GM12878 (cell line): ENCODE measurements around the gene KIFC1. TPM values are rescaled to one million over a fixed set of nuclear protein-coding genes. Genes with fewer than 3 reads are reported as not detected.

ENCODE experiments used
- ATAC-seq: fragments of 200-7000 bp; cut with Tn5 transposase; 3 replicates; pipeline ENCODE4 v1.9.1; 2020; ENCODE audit warnings: mild to moderate bottlenecking, moderate library complexity
- BruUV-seq: library from RNA; stranded (reverse); fragments of 400-500 nt; replicated peaks from 2 replicates; lab custom pipeline; 2021; lab: Mats Ljungman, UMichigan
- CTCF ChIA-PET: fragments of 300-600 bp; sonication (Branson Sonifier 250); formaldehyde crosslinking; extraction: SDS; loops from one replicate; lab custom pipeline; 2021; ENCODE audit warnings: inconsistent platforms; lab: Yijun Ruan, JAX
- POLR2A ChIA-PET: fragments of 350-600 bp; formaldehyde crosslinking; extraction: SDS; loops from one replicate; lab custom pipeline; 2021; ENCODE audit warnings: inconsistent platforms; lab: Charles Lee
- RAD21 ChIA-PET: fragments of 300-600 bp; sonication (Branson Sonifier 250); formaldehyde crosslinking; loops from one replicate; lab custom pipeline; 2023; ENCODE audit warnings: antibody characterized with exemption; ENCODE audit not compliant: unreplicated experiment; lab: Charles Lee
- SMC1A ChIA-PET: fragments of 300-600 bp; sonication (Branson Sonifier 250); formaldehyde crosslinking; loops from one replicate; lab custom pipeline; 2023; ENCODE audit not compliant: unreplicated experiment, uncharacterized antibody; lab: Charles Lee
- DNase-seq: peaks from one replicate; pipeline ENCODE4 v3.0.0-alpha.2; 2011; ENCODE audit warnings: low read depth, low spot score
- FAIRE-seq: peaks from 3 replicates; lab custom pipeline; 2011; peaks lifted over from hg19 to GRCh38; lab: Jason Lieb, UNC
- H2AFZ ChIP-seq: 2 replicates; pipeline ENCODE4 v1.6.0; 2011; ENCODE audit warnings: low read depth, low read length, control low read depth; ENCODE audit not compliant: control insufficient read depth
- H3K27ac ChIP-seq: 2 replicates; pipeline ENCODE4 v1.5.1; 2011; ENCODE audit warnings: control low read depth; ENCODE audit not compliant: control insufficient read depth, insufficient read depth
- H3K27me3 ChIP-seq, 2 experiments: replicated peaks in 1 of 2; 2 replicates each; pipeline versions ENCODE4 v1.6.0 to v1.6.1; 2011; ENCODE audit warnings: low read length in 1 of 2; ENCODE audit not compliant: control insufficient read depth in 2 of 2, insufficient read depth in 2 of 2
- H3K36me3 ChIP-seq, 2 experiments: 2 replicates each; pipeline ENCODE4 v1.5.1; 2011; ENCODE audit warnings: low read length in 1 of 2; ENCODE audit not compliant: control insufficient read depth in 2 of 2, insufficient read depth in 2 of 2
- H3K4me1 ChIP-seq: 2 replicates; pipeline ENCODE4 v1.6.1; 2011; ENCODE audit warnings: mild to moderate bottlenecking, low read length, moderate library complexity, mixed read lengths; ENCODE audit not compliant: control insufficient read depth, insufficient read depth
- H3K4me2 ChIP-seq: 2 replicates; pipeline ENCODE4 v1.6.0; 2011; ENCODE audit warnings: control low read depth; ENCODE audit not compliant: control insufficient read depth, insufficient read depth
- H3K4me3 ChIP-seq: fragments of 200-600 bp; sonication (generic); 2 replicates; pipeline ENCODE4 v1.5.1; 2016
- H3K79me2 ChIP-seq: 2 replicates; pipeline ENCODE4 v1.6.0; 2011; ENCODE audit warnings: low read length; ENCODE audit not compliant: control insufficient read depth, insufficient read depth
- H3K9ac ChIP-seq: 2 replicates; pipeline ENCODE4 v1.8.0; 2011; ENCODE audit warnings: low read length, control low read depth, mixed read lengths; ENCODE audit not compliant: control insufficient read depth, insufficient read depth
- H3K9me3 ChIP-seq: replicated peaks from 3 replicates; pipeline ENCODE4 v1.5.1; 2011; ENCODE audit warnings: mild to moderate bottlenecking, low read length; ENCODE audit not compliant: control insufficient read depth, insufficient read depth
- H4K20me1 ChIP-seq: 2 replicates; pipeline ENCODE4 v1.6.0; 2011; ENCODE audit not compliant: control insufficient read depth, insufficient read depth
- ASH2L ChIP-seq: fragments of 300-600, 200-600 bp; sonication (generic); IDR thresholded peaks from 2 replicates; pipeline ENCODE4 v1.6.1; 2017; ENCODE audit warnings: low read depth, mild to moderate bottlenecking, borderline replicate concordance
- BHLHE40 ChIP-seq, 2 experiments: fragments of 450-650 bp in 1 of 2; IDR thresholded peaks; 2 replicates each; pipeline ENCODE4 v1.6.1; 2011 to 2017; ENCODE audit warnings: low read depth in 2 of 2, borderline replicate concordance in 1 of 2, improper control_type of control experiment in 1 of 2, low read length in 1 of 2, mild to moderate bottlenecking in 1 of 2
- CBFB ChIP-seq: IDR thresholded peaks from 2 replicates; pipeline ENCODE4 v1.6.1; 2016; ENCODE audit warnings: antibody characterized with exemption, low read depth
- CBX3 ChIP-seq: fragments of 200-600 bp; sonication (generic); IDR thresholded peaks from 2 replicates; pipeline ENCODE4 v1.6.1; 2016; ENCODE audit warnings: low read depth, borderline replicate concordance
- EGR1 ChIP-seq, 2 experiments: IDR thresholded peaks; 1 replicate in 1 of 2; 2 replicates in 1 of 2; pipeline ENCODE4 v1.6.1; 2011 to 2012; ENCODE audit warnings: low read depth in 2 of 2, low read length in 2 of 2, borderline replicate concordance in 1 of 2, mild to moderate bottlenecking in 1 of 2, moderate library complexity in 1 of 2
- MTA2 ChIP-seq: fragments of 450-650 bp; IDR thresholded peaks from 2 replicates; pipeline ENCODE4 v1.6.1; 2016; ENCODE audit warnings: low read depth, mild to moderate bottlenecking, moderate library complexity
- NR2F1 ChIP-seq: fragments of 450-650 bp; conservative IDR thresholded peaks from 2 replicates; pipeline ENCODE4 v1.6.1; 2017; ENCODE audit warnings: mild to moderate bottlenecking
- PAX5 ChIP-seq: IDR thresholded peaks from 2 replicates; pipeline ENCODE4 v1.6.1; 2011; ENCODE audit warnings: low read depth, low read length, borderline replicate concordance
- PML ChIP-seq: IDR thresholded peaks from 2 replicates; pipeline ENCODE4 v1.6.1; 2012; ENCODE audit warnings: low read length, inconsistent platforms
- RAD21 ChIP-seq: IDR thresholded peaks from 2 replicates; pipeline ENCODE4 v1.6.1; 2011; ENCODE audit warnings: mild to moderate bottlenecking, low read depth, low read length, moderate library complexity; ENCODE audit not compliant: insufficient read depth
- RAD51 ChIP-seq: fragments of 450-650 bp; IDR thresholded peaks from 2 replicates; pipeline ENCODE4 v1.6.1; 2016; ENCODE audit warnings: moderate library complexity, mild to moderate bottlenecking, inconsistent platforms
- RELA ChIP-seq: fragments of 450-650 bp; IDR thresholded peaks from 2 replicates; pipeline ENCODE4 v1.8.0; 2014; ENCODE audit warnings: borderline replicate concordance; ENCODE audit not compliant: partially characterized antibody
- RUNX3 ChIP-seq: IDR thresholded peaks from 2 replicates; pipeline ENCODE4 v1.6.1; 2012; ENCODE audit warnings: low read length, inconsistent platforms
- SIN3A ChIP-seq: IDR thresholded peaks from 2 replicates; pipeline ENCODE4 v1.6.1; 2012; ENCODE audit warnings: low read depth, low read length, improper control_type of control experiment
- TARDBP ChIP-seq: IDR thresholded peaks from 2 replicates; pipeline ENCODE4 v1.6.1; 2016; ENCODE audit warnings: borderline replicate concordance
- WRNIP1 ChIP-seq: IDR thresholded peaks from 2 replicates; pipeline ENCODE4 v1.6.1; 2011; ENCODE audit warnings: low read depth, low read length, improper control_type of control experiment, borderline replicate concordance
- WGBS: methylation state at CpG from one replicate; pipeline ENCODE4 v1.1.6; 2016; ENCODE audit warnings: low lambda C conversion rate; ENCODE audit not compliant: insufficient replicate concordance, insufficient coverage; ENCODE audit errors: missing lambda C conversion rate; 5-methylcytosine and 5-hydroxymethylcytosine counted together
- in situ Hi-C: fragments of 300-500 bp; cut with MboI; formaldehyde crosslinking; loops from 9 replicates; pipeline ENCODE4 v1.14.3; 2018; ENCODE audit warnings: mixed read lengths
- intact Hi-C: fragments of 100-400 bp; cut with micrococcal nuclease; formaldehyde crosslinking; loops from one replicate; pipeline ENCODE4 v1.14.2; 2022; ENCODE audit not compliant: unreplicated experiment
- polyA plus RNA-seq, 11 experiments: library from polyadenylated mRNA; depleted of rRNA in 4 of 11; unstranded in 6 of 11; stranded (reverse) in 5 of 11; fragments of >200 nt; fragmentation: Nextera tagmentation in 4 of 11; fragmentation: Illumina TruSeq in 1 of 11; extraction: Ambion mirVana in 4 of 11; extraction: Trizol in 1 of 11; gene quantifications; 1 replicate in 1 of 11; 2 replicates in 10 of 11; pipeline versions ENCODE4 v1.2.1 to v1.2.3, GENCODE V29; 2011 to 2016; ENCODE audit warnings: inconsistent platforms in 2 of 11, missing spikeins in 2 of 11, low read depth in 1 of 11
- total RNA-seq, 4 experiments: library from RNA; depleted of rRNA in 3 of 4; stranded (reverse); fragments of >200 nt in 3 of 4; fragmentation: Illumina TruSeq in 1 of 4; extraction: Trizol in 1 of 4; gene quantifications; 2 replicates each; pipeline versions ENCODE4 v1.2.1 to v1.2.3, GENCODE V29; 2013 to 2021
- TF ChIP-seq, protein P1 (sequence below): IDR thresholded peaks from 2 replicates; pipeline ENCODE4 v1.6.1; 2011; ENCODE audit warnings: borderline replicate concordance, low read depth, mild to moderate bottlenecking, moderate library complexity, low read length; ENCODE audit not compliant: insufficient read depth, poor library complexity, severe bottlenecking

Gene KIFC1
- total and polyA plus RNA-seq, 10 of the 15 experiments (the other 5 are each of a cell fraction or from before 2014, with no cell fraction given) = 1.8 to 87.4 (median 54.4) TPM

GRCh38 chr6:33410711-33411631 is 19.3 kb downstream of the KIFC1 start, which contains the start of gene PHF1 (continued):
- TF ChIP-seq EGR1 (IDR thresholded peaks at IDR 0.05; ENCODE audit: borderline replicate concordance in 1 of 2, low read depth in 2 of 2, low read length in 2 of 2) = peak in 1 of 2 experiments; percentile 30; a peak in 1 of 3 replicates
- peak; percentile 68; the same call in 1 of the 2 replicates for TF ChIP-seq NR2F1
- TF ChIP-seq SIN3A = no peak; the same call in 1 of the 2 replicates
- peak; percentile 10; the same call in 1 of the 2 replicates for TF ChIP-seq PAX5

- no peak for TF ChIP-seq TARDBP
- TF ChIP-seq RAD51 = no peak
- no peak for TF ChIP-seq CBFB
- no peak for TF ChIP-seq BHLHE40 (IDR thresholded peaks at IDR 0.05; ENCODE audit: borderline replicate concordance in 1 of 2, low read depth in 2 of 2, low read length in 1 of 2)
- TF ChIP-seq RAD21 = no peak
- no peak for TF ChIP-seq WRNIP1
- TF ChIP-seq PML = no peak
- no peak for TF ChIP-seq ASH2L
- no peak for TF ChIP-seq RUNX3
- no peak for TF ChIP-seq CBX3
- TF ChIP-seq, protein P1, sequence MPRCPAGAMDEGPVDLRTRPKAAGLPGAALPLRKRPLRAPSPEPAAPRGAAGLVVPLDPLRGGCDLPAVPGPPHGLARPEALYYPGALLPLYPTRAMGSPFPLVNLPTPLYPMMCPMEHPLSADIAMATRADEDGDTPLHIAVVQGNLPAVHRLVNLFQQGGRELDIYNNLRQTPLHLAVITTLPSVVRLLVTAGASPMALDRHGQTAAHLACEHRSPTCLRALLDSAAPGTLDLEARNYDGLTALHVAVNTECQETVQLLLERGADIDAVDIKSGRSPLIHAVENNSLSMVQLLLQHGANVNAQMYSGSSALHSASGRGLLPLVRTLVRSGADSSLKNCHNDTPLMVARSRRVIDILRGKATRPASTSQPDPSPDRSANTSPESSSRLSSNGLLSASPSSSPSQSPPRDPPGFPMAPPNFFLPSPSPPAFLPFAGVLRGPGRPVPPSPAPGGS = no peak
- TF ChIP-seq MTA2 = no peak
- no peak for TF ChIP-seq RELA
- TF ChIP-seq, all 136 proteins: peak for 0
- no peaks in the 10 kb centered on the region for H3K27me3 ChIP-seq
- peaks cover 20% of the 10 kb centered on the region for H3K79me2 ChIP-seq
- FAIRE-seq (no peak), DNase-seq (no peak), ATAC-seq (no peak)
- no peaks in the 10 kb centered on the region for H3K9me3 ChIP-seq
- SMC1A ChIA-PET = no interaction called here
- peak overlapping the region; percentile 90 for H3K4me3 ChIP-seq
- peak overlapping the region; percentile 67; the same call in 1 of the 2 replicates for H3K27ac ChIP-seq
- H3K4me2 ChIP-seq = peak overlapping the region; percentile 89
- WGBS = 73% methylated on average over 6 of the region's 6 CpGs
- H3K4me1 ChIP-seq = peaks cover 20% of the 10 kb centered on the region
- in situ Hi-C loops (no loop called here), intact Hi-C loops (no loop called here)
- no TSS peak for BruUV-seq
- H3K36me3 ChIP-seq = peaks cover 6 to 13% of the 10 kb centered on the region in 2 experiments
- no peaks in the 10 kb centered on the region; the same call in 1 of the 2 replicates for H4K20me1 ChIP-seq
- RAD21 ChIA-PET = interaction anchor here (1.2 kb wide), 1 partner anchor 14 kb away, joined by 5 read pairs; no protein-coding TSS in a partner anchor
- no peak overlapping the region for H2AFZ ChIP-seq
- CTCF ChIA-PET = interaction anchor here (1.7 kb wide), 1 partner anchor 21 kb away, joined by 5 read pairs; no protein-coding TSS in a partner anchor
- POLR2A ChIA-PET = interaction anchor here (0.6 to 2.2 kb wide), 6 partner anchors 14 to 1215 kb away, joined by 3 to 6 read pairs (median 4); partner anchors contain the start of gene ZBTB9
- peak overlapping the region; percentile 64 for H3K9ac ChIP-seq
Observed at GRCh38 chr6:33411632-33412005, 20.0 kb downstream of the KIFC1 start.
